Testis (tissue), 3 donors: Measurements from ENCODE around the gene OXER1. TPM values are rescaled to one million over a fixed set of nuclear protein-coding genes. Genes with fewer than 3 reads are reported as not detected.

ENCODE experiments used
- DNase-seq: peaks from one replicate; pipeline ENCODE4 v3.0.0-alpha.2; 2019
- H3K27ac ChIP-seq, 2 donors: fragments of 200-600 bp; sonication (generic); one replicate each; pipeline ENCODE4 v1.5.1; 2019
- H3K27me3 ChIP-seq: fragments of 200-600 bp; sonication (generic); one replicate; pipeline ENCODE4 v1.5.1; 2019
- H3K36me3 ChIP-seq: fragments of 200-600 bp; sonication (generic); one replicate; pipeline ENCODE4 v1.5.1; 2017; ENCODE audit warnings: low read depth; ENCODE audit errors: missing control alignments
- H3K4me1 ChIP-seq: fragments of 200-600 bp; sonication (generic); one replicate; pipeline ENCODE4 v1.5.1; 2019
- H3K4me3 ChIP-seq, 2 donors: fragments of 200-600 bp; sonication (generic); one replicate each; pipeline ENCODE4 v1.5.1; 2017 to 2019
- H3K9me3 ChIP-seq: fragments of 200-600 bp; sonication (generic); one replicate; pipeline ENCODE4 v1.5.1; 2017
- POLR2A ChIP-seq: fragments of 450-650 bp; IDR thresholded peaks from one replicate; pipeline ENCODE4 v1.6.1; 2017; ENCODE audit warnings: antibody characterized with exemption, mild to moderate bottlenecking, moderate library complexity
- WGBS, 2 donors: methylation state at CpG; one replicate each; pipeline ENCODE4 v1.1.5; 2018; 5-methylcytosine and 5-hydroxymethylcytosine counted together
- intact Hi-C: fragments of 100-400 bp; cut with DNase I; formaldehyde crosslinking; loops from one replicate; pipeline ENCODE4 v1.15.1; 2023; ENCODE audit warnings: low total_unique reads
- polyA plus RNA-seq: library from polyadenylated mRNA; stranded (reverse); fragments of 350-450 nt; fragmentation: Illumina TruSeq; extraction: RNeasy Lipid Tissue Mini Kit (QIAGEN cat#74804); gene quantifications from one replicate; pipeline ENCODE4 v1.2.3, GENCODE V29; 2014; ENCODE audit warnings: low read depth, low replicate concordance; ENCODE audit not compliant: insufficient read depth
- total RNA-seq, 2 donors: library from RNA; depleted of rRNA; stranded (reverse); fragments of >200 nt; gene quantifications; one replicate each; pipeline ENCODE4 v1.2.3, GENCODE V29; 2016
- TF ChIP-seq, protein P1 (sequence below), 3 experiments: fragments of 450-650 bp in 2 of 3; fragments of 200-600 bp in 1 of 3; sonication (generic) in 1 of 3; IDR thresholded peaks; one replicate each; pipeline ENCODE4 v1.5.1; 2016 to 2019; ENCODE audit warnings: antibody characterized with exemption in 3 of 3, mild to moderate bottlenecking in 2 of 3, moderate library complexity in 1 of 3

Gene OXER1
- total and polyA plus RNA-seq, 3 donors from 2014 or later = 1.3 to 2.0 (median 1.3) TPM

DNA sequence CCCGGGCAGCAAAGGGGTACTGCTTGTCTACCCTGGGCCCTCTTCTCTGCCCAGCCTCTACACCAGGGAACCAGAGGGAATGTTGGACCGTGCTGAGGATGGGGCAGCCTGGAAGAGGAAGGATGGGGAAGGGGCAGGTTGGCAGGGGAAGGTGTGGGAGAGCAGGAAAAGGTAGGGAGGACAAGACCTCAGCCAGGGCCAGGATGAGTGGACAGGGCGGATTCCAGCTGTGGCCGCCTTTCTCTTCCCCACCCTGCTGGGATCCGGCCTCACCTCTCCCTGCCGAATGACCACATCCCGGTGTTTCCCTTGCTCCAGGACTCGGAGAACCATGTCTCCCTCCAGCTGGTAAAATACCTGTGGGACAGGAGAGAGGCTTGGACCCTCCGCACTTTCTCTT is 19.6 kb upstream of the OXER1 start:
- WGBS, 2 donors = 82 to 93% methylated on average over 8 to 9 of the region's 9 CpGs
- intact Hi-C loops = no loop called here
- no peaks in the 10 kb centered on the region for H3K36me3 ChIP-seq
- H3K4me3 ChIP-seq = no peak overlapping the region
- no peaks in the 10 kb centered on the region for H3K27me3 ChIP-seq
- no peak for TF ChIP-seq POLR2A
- TF ChIP-seq, protein P1, sequence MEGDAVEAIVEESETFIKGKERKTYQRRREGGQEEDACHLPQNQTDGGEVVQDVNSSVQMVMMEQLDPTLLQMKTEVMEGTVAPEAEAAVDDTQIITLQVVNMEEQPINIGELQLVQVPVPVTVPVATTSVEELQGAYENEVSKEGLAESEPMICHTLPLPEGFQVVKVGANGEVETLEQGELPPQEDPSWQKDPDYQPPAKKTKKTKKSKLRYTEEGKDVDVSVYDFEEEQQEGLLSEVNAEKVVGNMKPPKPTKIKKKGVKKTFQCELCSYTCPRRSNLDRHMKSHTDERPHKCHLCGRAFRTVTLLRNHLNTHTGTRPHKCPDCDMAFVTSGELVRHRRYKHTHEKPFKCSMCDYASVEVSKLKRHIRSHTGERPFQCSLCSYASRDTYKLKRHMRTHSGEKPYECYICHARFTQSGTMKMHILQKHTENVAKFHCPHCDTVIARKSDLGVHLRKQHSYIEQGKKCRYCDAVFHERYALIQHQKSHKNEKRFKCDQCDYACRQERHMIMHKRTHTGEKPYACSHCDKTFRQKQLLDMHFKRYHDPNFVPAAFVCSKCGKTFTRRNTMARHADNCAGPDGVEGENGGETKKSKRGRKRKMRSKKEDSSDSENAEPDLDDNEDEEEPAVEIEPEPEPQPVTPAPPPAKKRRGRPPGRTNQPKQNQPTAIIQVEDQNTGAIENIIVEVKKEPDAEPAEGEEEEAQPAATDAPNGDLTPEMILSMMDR (IDR thresholded peaks at IDR 0.05) = no peak
- no peak for DNase-seq
- H3K4me1 ChIP-seq = no peaks in the 10 kb centered on the region
- H3K27ac ChIP-seq = no peak overlapping the region
- no peaks in the 10 kb centered on the region for H3K9me3 ChIP-seq

GRCh38 chr2:42781181-42781580 is 17.2 kb upstream of the OXER1 start:
- Histone ChIP-seq H3K4me3 (no peak overlapping the region), H3K36me3 (no peaks in the 10 kb centered on the region), H3K27me3 (no peaks in the 10 kb centered on the region), H3K4me1 (no peaks in the 10 kb centered on the region), H3K27ac (no peak overlapping the region), H3K9me3 (no peaks in the 10 kb centered on the region)
- DNase-seq = no peak
- 95 to 100% methylated on average over 1 of the region's 1 CpG for WGBS, 2 donors
- TF ChIP-seq POLR2A = no peak
- TF ChIP-seq, protein P1 (IDR thresholded peaks at IDR 0.05) = no peak
- intact Hi-C loops = no loop called here

GRCh38 chr2:42777883-42778805 is 14.2 kb upstream of the OXER1 start:
- no peak for TF ChIP-seq POLR2A
- TF ChIP-seq, protein P1 (IDR thresholded peaks at IDR 0.05) = no peak
- Histone ChIP-seq H3K27me3 (no peaks in the 10 kb centered on the region), H3K27ac (no peak overlapping the region), H3K36me3 (no peaks in the 10 kb centered on the region), H3K4me3 (no peak overlapping the region), H3K9me3 (no peaks in the 10 kb centered on the region), H3K4me1 (no peaks in the 10 kb centered on the region)
- DNase-seq = no peak
- intact Hi-C loops = no loop called here
- 96 to 97% methylated on average over 3 of the region's 3 CpGs for WGBS, 2 donors

GRCh38 chr2:42775810-42776209 is 11.9 kb upstream of the OXER1 start:
- H3K27ac ChIP-seq = no peak overlapping the region
- DNase-seq = no peak
- TF ChIP-seq, protein P1 (IDR thresholded peaks at IDR 0.05) = no peak
- no peak for TF ChIP-seq POLR2A
- WGBS, 2 donors = 73 to 76% methylated on average over 3 of the region's 3 CpGs
- H3K27me3 ChIP-seq = no peaks in the 10 kb centered on the region
- intact Hi-C loops = no loop called here
- H3K4me3 ChIP-seq = no peak overlapping the region
- H3K9me3 ChIP-seq = no peaks in the 10 kb centered on the region
- no peaks in the 10 kb centered on the region for H3K4me1 ChIP-seq
- H3K36me3 ChIP-seq = no peaks in the 10 kb centered on the region
